HG03442 (cell line): Measurements from ENCODE around the gene TAGAP.
A peak's percentile ranks its signal among the peaks of the same experiment; 100 is the strongest.
"Not testable (repeated sequence)": the region's sequence is repeated elsewhere in the genome, so short reads cannot be mapped to it uniquely, and the experiment has no call there.

ENCODE experiments used
- ATAC-seq: cut with Tn5 transposase; IDR thresholded peaks from one replicate; pipeline ENCODE4 v1.9.1; 2021; ENCODE audit warnings: mild to moderate bottlenecking, moderate library complexity; ENCODE audit not compliant: unreplicated experiment

TAGAP gene

GRCh38 chr6:159047891-159048685, 3.3 kb upstream of the TAGAP start:
- no peak for ATAC-seq

DNA sequence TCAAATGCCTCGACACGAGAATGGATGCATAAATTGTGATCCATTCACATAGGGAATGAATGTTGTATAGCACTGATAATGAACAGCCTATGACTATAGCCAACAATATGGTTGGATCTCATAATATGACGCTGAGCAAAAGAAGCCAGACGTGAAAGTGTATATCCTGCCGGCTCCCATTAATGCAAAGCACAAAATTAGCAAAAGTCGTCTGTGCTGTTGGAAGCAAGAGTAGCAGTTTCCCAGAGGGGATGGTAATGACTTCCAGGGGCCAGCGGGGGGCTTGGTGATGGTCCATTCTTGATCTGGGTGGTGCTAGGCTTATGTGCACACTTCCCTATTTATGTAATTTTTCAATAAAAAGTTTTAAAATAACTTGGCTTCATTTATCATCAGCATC, 1.0 kb upstream of the TAGAP start:
- ATAC-seq: no peak

GRCh38 chr6:159043947-159044346, 844 bp downstream of the TAGAP start:
- no peak for ATAC-seq

GRCh38 chr6:159043251-159043650, 1.5 kb downstream of the TAGAP start:
- no peak for ATAC-seq

DNA sequence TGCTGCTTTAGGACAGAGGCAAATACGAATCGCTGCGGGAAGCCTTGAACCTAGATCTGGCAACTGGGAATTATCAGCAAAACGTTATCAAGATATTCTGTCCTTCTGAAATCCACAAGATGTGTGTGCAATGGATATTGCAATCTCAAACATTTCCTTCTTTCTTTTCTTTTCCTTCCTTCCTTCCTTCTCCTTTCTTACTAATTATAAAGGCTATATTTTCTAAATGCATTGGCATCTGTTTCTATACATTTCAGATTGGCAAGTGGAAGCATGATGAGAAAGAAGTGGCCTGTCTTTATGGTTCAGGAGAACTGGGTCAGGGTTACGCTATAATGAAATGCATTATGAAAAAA, 2.0 kb downstream of the TAGAP start:
- no peak for ATAC-seq

DNA sequence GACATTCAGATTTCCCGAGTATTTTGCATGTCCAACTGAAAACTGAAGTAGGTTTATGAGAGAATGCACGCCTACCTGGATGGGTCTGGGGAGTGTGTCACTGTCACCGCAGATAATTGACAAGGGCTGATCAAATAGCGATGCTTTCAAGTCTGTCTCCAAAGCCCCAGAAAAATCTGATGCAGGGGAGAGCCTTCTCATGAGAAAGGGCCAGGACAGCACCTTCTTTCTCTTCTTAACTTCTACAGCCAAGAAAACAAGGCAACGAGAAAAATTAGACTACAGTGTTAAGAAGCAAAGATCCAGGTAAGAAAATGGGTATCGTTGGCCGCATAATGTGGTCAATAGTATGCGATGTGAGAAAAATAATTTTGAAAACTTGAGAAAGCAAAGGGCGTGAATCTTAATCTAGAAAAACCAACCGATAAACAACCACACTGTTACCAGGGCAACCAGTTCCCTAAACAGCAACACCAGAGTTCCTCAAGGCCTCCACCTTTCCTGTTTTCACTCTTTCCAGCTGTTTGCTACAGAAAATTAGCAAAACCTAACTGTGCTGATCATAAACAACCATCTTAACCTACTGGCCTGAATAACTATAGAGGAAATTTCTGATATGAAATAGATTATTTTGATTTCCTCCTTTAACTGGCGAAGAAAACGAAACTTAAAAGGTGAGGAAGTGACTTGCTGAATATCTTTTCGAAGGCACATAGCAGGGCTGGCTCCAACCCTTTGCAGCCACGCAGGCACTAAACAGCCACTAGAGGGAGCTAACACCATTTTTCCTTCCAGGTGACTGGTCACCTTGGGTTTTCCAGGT, 2.6 kb downstream of the TAGAP start:
- peak; percentile 30 for ATAC-seq

DNA sequence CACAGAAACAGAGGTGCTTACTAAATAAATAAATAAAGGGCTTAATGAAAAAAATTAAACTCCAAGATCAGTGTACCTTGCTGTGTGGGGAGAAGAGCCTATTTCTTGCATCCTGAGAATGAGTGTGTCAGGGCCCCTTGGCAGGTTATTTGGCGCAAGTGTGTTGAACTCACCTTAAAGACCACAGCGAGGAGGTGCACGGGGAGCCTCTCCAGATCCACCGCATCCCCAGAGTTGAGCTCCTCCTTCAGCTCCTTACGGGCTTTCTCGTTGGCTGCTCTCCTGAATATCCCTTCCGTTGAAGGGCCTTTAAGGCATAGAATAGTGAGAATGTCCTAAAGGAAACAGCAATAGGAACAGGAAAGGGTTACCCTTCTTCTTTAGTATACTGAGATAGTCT, 3.6 kb downstream of the TAGAP start:
- ATAC-seq: no peak

GRCh38 chr6:159039885-159040258, 4.9 kb downstream of the TAGAP start:
- ATAC-seq: no peak

GRCh38 chr6:159038914-159039884, 5.6 kb downstream of the TAGAP start:
- peak; percentile 85 for ATAC-seq

GRCh38 chr6:159038318-159038717, 6.5 kb downstream of the TAGAP start:
- ATAC-seq: not testable (repeated sequence)

DNA sequence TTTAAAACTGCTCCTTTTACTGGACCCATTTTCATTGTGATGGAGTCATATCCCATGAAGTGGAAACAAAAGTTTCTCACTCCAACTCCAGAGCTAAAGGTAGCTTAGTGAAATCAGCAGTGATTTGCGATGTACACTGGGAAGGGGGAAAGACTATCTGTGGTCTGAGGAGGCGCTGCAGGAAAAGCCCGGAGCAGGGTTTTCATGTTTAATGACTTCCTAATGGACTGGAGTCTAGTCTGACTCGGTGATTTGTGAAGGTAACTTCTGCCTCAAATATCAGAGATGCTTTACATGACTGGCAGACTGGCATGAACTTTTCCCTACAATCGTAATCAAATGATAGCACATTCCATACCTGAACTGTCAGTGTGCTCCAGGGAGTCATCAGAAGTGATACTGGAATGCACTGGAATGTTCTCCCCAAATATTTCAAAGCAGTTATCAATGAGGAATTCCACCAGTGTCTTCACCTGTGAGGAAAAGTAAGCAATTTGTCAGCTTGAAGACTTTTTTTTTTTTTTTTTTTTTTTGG, 7.0 kb downstream of the TAGAP start:
- ATAC-seq: no peak

DNA sequence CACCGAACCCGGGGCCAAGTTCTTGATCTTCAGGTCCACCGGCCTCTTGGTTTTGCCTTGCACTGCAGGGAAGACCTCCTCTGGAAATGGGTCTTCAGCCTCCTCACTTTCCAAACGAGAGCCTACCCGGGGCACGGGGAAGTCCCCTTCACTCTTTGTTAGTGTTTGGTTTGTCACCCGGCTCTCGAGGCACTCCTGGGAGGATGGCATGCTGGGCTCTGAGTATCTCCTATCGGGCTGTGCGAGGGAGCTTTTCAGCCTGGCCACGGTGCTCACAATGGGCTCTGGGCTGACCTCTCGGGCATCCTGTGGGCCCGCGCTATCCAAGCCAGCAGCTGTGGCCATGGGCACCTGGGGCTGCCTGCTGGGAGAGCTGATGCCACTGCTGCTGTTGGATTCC, 8.1 kb downstream of the TAGAP start:
- ATAC-seq: no peak

DNA sequence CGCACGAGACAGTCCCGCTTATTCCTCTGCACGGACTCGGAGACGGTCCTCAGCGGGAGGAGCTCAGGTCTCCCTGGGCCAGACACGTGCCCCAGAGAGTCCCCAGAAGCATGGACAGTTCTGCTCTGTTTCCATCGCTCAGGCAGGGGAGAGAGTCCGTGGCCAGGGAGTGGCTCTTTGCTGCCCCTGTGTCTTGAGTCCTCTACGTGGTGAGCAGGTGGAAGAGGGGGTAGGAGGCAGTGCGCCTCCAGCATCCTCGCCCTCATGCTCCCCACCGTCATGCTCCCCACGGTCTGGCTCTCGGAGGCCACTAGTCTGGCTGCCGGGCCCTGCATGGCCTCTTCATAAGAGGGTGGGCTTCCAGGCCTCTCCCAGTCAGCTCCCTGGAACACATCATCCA, 8.9 kb downstream of the TAGAP start:
- ATAC-seq: no peak

- ATAC-seq: no peak
These were observed 11.4 kb downstream of the TAGAP start for GRCh38 chr6:159033160-159034049.

DNA sequence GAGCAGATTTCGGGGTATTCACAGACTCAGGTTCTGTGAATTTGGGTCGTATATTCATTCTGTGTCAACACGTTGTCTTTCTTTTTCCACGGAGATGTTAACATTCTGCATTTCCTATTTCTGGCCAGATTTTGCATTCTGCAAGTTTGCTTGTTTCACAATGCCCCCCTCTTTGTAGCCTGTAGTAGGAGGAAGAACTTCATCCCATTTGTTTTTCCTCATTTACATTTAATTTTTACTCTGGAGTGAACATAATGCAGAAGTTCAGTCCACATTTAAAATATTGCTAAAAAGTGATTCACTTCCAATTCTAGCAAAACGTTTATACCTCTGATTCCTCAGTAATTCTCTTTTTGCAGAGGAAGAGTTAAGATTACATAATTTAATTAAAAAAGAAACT, 12.9 kb downstream of the TAGAP start:
- no peak for ATAC-seq

DNA sequence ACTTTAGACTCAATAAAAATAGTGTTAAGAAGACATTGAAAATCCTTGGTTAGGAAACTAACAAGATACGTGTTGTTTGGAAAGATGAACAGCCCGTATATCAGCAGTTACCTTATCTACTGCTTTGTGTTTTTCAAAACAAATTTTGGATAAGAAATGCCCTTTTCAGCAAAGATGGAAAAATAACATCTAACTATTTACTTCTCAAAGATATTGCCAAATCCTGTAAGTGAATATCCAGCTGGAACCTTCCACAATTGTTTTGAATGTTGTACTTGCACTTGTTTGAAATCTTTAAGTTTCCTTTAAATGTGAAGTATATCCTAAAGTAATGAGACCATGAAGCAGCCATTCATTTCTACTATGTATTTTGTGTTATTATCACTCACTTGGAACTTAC, 14.6 kb downstream of the TAGAP start:
- no peak for ATAC-seq

DNA sequence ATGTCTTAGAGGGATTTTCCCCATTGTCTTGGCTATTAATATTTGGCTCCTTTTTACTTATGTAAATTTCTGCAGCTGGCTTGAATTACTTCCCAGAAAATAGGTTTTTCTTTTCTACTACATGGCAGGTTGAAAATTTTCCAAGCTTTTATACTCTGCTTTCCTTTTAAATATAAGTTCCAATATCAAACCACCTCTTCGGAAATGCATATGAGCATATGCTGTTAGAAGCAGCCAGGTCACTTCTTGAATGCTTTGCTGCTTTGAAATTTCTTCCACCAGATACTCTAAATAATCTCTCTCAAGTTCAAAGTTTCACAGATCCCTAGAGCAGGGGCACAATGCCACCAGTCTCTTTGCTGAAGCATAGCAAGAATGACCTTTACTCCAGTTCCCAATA, 19.6 kb downstream of the TAGAP start:
- not testable (repeated sequence) for ATAC-seq

DNA sequence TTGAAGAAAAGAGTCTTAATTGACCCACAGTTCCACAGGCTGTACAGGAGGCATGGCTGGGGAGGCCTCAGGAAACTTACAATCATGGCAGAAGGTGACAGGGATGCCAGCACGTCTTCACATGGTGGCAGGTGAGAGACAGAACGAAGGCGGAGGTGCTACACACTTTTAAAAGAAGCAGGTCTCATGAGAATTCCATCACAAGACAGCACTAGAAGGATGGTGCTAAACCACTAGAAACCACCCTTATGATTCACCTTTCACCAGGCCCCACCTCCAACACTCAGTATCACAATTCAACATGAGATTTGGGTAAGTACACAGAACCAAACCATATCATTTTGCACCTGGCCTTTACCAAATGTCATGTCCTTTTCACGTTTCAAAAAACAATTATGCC, 20.9 kb downstream of the TAGAP start:
- ATAC-seq: no peak

DNA sequence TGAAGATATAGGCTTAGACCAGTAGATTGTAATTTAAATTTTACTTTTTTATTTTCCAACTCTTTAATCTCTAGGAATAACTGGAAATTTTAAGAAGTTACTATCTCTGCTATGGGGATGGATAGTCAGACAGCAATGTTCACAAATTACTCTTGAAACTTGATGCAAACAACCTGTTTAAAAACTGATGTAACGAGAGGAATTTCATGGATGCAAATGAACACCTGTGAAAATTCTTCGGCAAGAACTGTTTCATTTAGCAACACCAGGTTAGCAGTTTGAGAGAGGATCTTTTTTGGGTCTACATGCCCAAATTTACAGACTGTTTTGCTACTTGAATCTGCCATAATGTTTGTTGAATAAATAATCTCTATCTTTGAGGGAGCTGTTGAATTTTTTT, 24.8 kb downstream of the TAGAP start:
- no peak for ATAC-seq
